HUES64 (cell line): Measurements from ENCODE around the gene RGS8. TPM values are rescaled to one million over a fixed set of nuclear protein-coding genes. Genes with fewer than 3 reads are reported as not detected.

Experiments used
- H3K27ac ChIP-seq: 2 replicates; pipeline ENCODE4 v1.7.0; 2013; ENCODE audit warnings: low read depth, low read length, inconsistent platforms
- H3K27me3 ChIP-seq: 2 replicates; pipeline ENCODE4 v1.6.1; 2013; ENCODE audit warnings: mild to moderate bottlenecking, low read length; ENCODE audit not compliant: insufficient read depth
- H3K36me3 ChIP-seq: 2 replicates; pipeline ENCODE4 v1.6.1; 2013; ENCODE audit warnings: mild to moderate bottlenecking, low read length; ENCODE audit not compliant: insufficient read depth
- H3K4me1 ChIP-seq: 2 replicates; pipeline ENCODE4 v1.6.1; 2013; ENCODE audit warnings: mild to moderate bottlenecking, low read length, moderate library complexity; ENCODE audit not compliant: insufficient read depth
- H3K4me3 ChIP-seq: 2 replicates; pipeline ENCODE4 v1.5.1; 2013; ENCODE audit warnings: mild to moderate bottlenecking, low read length, moderate library complexity
- H3K9ac ChIP-seq: 2 replicates; pipeline ENCODE4 v1.6.1; 2013; ENCODE audit warnings: mild to moderate bottlenecking, low read depth, low read length
- H3K9me3 ChIP-seq: 2 replicates; pipeline ENCODE4 v1.6.1; 2013; ENCODE audit warnings: low read depth, low read length; ENCODE audit not compliant: insufficient read depth
- whole genome bisulfite sequencing: fragments of 150-250, 120-280 bp; methylation state at CpG from one replicate; pipeline ENCODE4 v1.1.7; 2013; ENCODE audit warnings: missing lambda C conversion rate; 5-methylcytosine and 5-hydroxymethylcytosine counted together
- polyA plus RNA-seq, 2 experiments: library from polyadenylated mRNA; stranded (reverse); fragments of 50-300 nt; gene quantifications; one replicate each; pipeline ENCODE4 v1.2.3, GENCODE V29; 2013

Gene RGS8, protein sequence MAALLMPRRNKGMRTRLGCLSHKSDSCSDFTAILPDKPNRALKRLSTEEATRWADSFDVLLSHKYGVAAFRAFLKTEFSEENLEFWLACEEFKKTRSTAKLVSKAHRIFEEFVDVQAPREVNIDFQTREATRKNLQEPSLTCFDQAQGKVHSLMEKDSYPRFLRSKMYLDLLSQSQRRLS
- 0.65 TPM for polyA plus RNA-seq (2013, experiment 1 of 2)
- polyA plus RNA-seq (2013, experiment 2 of 2) = 1.1 TPM

DNA sequence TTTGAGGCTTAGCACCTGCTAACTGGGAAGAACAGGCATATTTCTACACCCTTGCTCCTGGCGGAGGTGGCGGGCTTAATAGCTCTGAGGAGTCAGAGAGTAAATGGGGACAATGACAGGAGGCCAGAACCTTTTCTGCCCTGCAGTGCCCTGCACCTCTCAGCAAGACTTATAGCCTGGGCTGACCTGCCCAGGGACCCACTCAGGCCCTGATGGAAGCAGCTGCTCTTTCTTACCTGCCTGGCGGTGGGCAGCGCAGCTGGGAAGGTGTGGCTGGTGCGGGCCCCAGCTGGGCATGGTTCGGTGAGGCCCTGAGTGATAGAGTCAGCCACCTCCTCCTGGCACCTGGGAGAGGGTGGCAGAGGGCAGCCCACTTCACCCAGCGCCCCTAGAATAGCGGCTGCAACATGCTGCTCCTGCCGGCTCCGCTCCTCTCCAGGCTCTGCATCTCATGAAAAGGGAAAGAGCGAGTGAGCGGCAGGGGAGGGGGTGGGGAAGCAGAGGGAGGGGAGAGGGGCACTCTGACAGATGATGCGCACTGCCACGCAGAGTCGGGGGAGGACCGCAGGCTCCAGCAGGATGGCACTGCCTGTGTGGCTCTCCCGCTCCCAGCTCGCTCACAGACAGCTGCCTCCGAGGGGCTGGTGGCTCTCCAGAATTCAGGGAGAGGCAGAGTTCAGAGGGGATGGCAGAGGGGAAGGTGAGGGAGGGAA lies at the start of gene RGS8:
Gene RGS8, minus strand, starts transcription at position 472 of the 713 bp plus-strand sequence. CDS start 14,938 bp downstream, outside the sequence.
- H3K4me3 ChIP-seq = peak within 1 kb of the TSS; percentile 20; the same call in 1 of the 2 replicates
- no peaks in the 10 kb centered on the region for H3K36me3 ChIP-seq
- no peaks in the 10 kb centered on the region for H3K9me3 ChIP-seq
- no peak within 1 kb of the TSS for H3K27ac ChIP-seq
- 52% methylated on average over 19 of the region's 19 CpGs for WGBS
- peaks cover 6% of the 10 kb centered on the region; the same call in 1 of the 2 replicates for H3K4me1 ChIP-seq
- peaks cover 34% of the 10 kb centered on the region for H3K27me3 ChIP-seq
- no peak within 1 kb of the TSS for H3K9ac ChIP-seq

DNA sequence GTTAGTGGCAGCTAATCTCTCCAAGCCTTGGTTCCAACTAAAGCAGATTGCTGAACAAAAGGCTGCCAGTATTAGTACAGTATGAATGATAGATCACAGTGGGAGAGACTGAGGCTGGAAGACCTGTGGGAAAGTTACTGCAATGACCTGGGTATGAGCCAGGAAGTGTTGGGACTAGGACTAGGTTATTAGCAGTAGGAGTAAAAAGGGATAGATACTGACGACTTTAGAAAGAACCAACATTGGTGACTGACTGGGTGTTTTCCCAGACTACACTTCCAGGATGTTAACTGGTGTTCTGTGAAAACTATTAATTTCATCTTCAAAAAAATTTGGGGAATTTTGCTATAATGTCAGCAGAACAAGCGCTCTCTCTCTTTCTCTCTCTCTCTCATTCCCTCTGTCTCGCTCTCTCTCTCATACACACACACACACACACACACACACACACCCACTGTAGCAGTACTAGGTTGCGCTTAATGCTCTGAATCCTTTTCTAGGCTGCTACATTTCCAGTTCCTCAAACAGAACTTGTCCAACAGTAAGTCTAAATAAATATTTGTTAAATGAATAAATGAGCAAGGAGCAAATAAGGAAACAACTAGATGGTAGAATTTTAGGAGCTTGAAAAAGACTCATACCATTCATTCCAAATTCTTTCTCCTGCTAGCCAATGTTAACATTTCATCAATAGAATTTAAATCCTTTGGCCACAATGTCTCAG lies 47.6 kb upstream of the RGS8 start:
- Histone ChIP-seq H3K4me1 (peaks cover 7% of the 10 kb centered on the region; the same call in 1 of the 2 replicates), H3K27me3 (no peaks in the 10 kb centered on the region), H3K9me3 (no peaks in the 10 kb centered on the region), H3K36me3 (no peaks in the 10 kb centered on the region), H3K4me3 (no peak overlapping the region), H3K9ac (no peak overlapping the region), H3K27ac (no peak overlapping the region)
- WGBS = 86% methylated on average over 4 of the region's 4 CpGs

DNA sequence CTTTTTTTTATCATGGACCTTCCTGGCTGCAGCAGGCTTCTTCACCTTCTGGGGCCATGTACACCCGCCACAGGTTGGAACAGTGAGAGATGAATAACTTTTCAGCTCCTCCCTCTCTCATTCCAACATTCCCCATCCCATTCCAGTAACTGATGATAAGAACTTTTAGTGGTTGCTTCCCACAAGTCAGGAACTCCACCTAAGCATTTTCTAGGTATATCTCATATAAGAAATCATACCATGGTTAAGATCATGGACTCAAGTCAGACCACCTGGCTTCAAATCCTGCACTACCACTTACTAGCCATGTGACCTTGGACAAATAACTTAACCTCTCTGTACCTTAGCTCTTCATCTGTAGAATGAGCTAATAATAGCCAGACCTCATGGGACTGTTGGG lies 42.5 kb upstream of the RGS8 start:
- no peak overlapping the region for H3K27ac ChIP-seq
- 100% methylated on average over 1 of the region's 1 CpG for WGBS
- H3K27me3 ChIP-seq = no peaks in the 10 kb centered on the region
- no peak overlapping the region for H3K4me3 ChIP-seq
- no peaks in the 10 kb centered on the region for H3K9me3 ChIP-seq
- no peak overlapping the region for H3K9ac ChIP-seq
- H3K4me1 ChIP-seq = no peaks in the 10 kb centered on the region
- no peaks in the 10 kb centered on the region for H3K36me3 ChIP-seq

DNA sequence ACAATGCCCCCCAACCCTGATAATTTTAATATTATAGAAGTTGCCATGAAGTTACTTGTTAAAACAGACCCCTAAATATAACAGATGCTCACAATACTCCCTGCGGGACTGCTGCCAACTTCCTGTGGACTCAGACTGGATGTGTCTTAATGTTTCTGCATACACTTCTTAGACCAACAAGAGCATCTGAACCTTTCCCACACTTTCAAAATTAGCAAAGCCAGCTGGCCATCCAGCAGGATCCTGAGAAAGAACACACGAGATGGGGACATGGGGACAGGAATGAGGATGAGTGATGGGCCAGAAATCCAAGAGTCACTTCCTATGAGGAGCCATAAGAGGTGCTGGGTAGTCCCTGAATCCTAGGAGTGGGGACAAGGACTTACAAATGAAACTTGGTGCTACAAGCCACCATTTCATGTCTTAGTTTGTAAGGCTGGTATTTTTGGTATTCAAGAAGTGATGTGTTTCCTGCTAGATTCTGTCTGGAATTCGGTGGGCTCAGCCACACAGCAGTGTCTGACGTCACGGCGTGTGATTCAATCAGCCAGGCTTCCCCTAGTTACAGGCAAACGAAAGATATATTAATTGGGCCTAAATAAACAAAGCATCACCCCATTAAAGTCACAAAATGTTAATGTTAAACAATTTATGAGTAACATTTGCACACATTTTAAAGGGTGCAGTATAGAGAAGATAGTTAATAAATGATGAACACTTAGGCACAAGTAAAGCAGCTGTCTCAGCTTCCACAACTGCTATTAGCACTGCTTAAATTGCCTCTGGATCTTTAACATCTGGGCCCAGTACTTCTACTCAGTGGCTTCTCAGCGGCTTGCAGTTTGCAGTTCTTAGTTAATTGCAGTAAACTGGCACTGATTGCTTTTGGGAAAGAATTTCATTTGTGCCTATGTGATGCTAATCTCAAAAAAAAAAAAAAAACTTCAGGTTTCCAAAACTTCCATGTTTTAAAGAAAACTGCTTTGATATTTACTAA lies 41.2 kb upstream of the RGS8 start:
- no peaks in the 10 kb centered on the region for H3K4me1 ChIP-seq
- 92% methylated on average over 8 of the region's 8 CpGs for WGBS
- no peak overlapping the region for H3K27ac ChIP-seq

DNA sequence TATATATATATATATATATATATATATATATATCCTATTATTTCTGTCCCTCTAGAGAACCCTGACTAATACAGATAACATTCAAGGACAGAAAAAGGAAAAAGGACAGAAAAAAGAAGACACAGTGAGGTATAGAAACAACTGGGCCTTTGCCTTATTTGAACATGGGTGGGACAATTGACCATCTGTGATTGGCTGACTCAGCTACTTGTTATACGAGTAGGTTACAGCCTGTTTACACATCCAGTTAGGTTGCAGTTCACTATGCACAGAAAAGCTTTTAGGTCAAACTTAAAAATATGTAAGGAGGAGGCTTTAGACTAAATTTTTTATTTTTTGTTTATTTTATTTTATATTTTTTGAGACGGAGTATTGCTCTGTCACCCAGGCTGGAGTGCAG lies 39.8 kb upstream of the RGS8 start:
- WGBS = 79% methylated on average over 2 of the region's 2 CpGs
- Histone ChIP-seq H3K36me3 (no peaks in the 10 kb centered on the region), H3K4me3 (no peak overlapping the region), H3K27ac (no peak overlapping the region), H3K27me3 (no peaks in the 10 kb centered on the region), H3K9me3 (no peaks in the 10 kb centered on the region), H3K4me1 (no peaks in the 10 kb centered on the region), H3K9ac (no peak overlapping the region)

More for the DNA sequence above, 41.2 kb upstream of the RGS8 start:
- H3K4me3 ChIP-seq = no peak overlapping the region
- no peaks in the 10 kb centered on the region for H3K9me3 ChIP-seq
- H3K36me3 ChIP-seq = no peaks in the 10 kb centered on the region
- H3K27me3 ChIP-seq = no peaks in the 10 kb centered on the region
- no peak overlapping the region for H3K9ac ChIP-seq

DNA sequence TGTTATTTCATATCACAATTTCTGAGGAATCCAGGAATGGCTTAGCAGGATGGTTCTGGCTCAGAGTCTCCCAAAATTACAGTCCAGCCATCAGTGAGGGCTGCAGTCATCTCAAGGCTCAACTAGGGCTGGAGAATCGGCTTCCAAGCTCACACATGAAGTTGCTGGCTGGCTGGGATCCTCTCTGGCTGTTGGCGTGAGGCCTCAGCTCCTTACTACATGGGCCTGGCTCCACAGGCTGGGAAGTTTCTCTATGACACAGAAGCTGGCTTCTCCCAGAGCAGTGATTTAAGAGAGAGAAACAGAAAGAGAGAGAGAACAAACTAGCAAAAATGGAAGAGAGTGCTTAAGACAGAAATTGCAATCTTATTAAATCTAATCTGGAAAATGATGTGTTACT lies 38.8 kb upstream of the RGS8 start:
- WGBS = 85% methylated on average over 2 of the region's 2 CpGs
- H3K4me1 ChIP-seq = no peaks in the 10 kb centered on the region
- H3K9me3 ChIP-seq = no peaks in the 10 kb centered on the region
- H3K27ac ChIP-seq = no peak overlapping the region
- H3K36me3 ChIP-seq = no peaks in the 10 kb centered on the region
- no peak overlapping the region for H3K4me3 ChIP-seq
- H3K27me3 ChIP-seq = no peaks in the 10 kb centered on the region
- H3K9ac ChIP-seq = no peak overlapping the region

DNA sequence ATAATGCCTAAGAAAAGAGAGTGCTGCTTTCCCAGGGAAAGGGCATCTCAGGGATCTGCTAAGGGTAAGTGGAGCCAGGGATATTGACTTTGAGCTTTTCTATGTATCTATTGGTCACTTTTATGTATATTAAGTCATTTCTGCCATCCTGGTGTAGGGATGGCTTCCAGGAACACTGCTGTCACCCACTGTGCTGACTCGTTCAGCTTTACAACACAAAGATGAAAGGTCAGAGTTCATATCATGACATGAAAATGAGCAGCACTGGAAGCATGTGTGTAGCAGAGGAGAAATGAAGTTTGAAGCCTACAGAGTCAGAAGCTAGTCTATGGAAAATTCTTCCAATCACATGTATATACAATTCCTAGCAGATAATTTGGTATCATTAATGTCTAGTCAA lies 37.1 kb upstream of the RGS8 start:
- Histone ChIP-seq H3K36me3 (no peaks in the 10 kb centered on the region), H3K9me3 (no peaks in the 10 kb centered on the region), H3K27ac (no peak overlapping the region), H3K4me1 (peaks cover 5% of the 10 kb centered on the region), H3K27me3 (no peaks in the 10 kb centered on the region), H3K4me3 (no peak overlapping the region), H3K9ac (no peak overlapping the region)
- WGBS = 77% methylated on average over 1 of the region's 1 CpG

DNA sequence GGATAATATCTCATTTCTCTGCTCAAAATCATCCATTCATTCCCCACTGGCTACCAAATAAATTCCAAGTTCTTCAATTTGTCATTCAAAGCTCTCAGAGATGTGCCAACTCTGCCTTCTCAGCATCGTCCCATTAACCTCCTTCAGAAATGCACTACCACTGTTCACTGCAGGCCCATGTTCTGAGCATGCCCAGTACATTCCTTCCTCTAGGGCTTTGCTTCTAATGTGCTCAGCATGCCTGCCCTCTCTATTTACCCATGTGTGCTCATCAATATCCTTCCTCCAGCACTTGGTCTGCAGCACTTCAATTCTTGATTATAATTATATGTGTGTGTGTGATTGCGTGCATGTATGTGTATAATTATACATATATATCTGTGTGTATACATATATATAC lies 36.1 kb upstream of the RGS8 start:
- no peak overlapping the region for H3K4me3 ChIP-seq
- H3K36me3 ChIP-seq = no peaks in the 10 kb centered on the region
- no peak overlapping the region for H3K27ac ChIP-seq
- WGBS = 87% methylated on average over 1 of the region's 2 CpGs
- H3K27me3 ChIP-seq = no peaks in the 10 kb centered on the region
- peaks cover 5% of the 10 kb centered on the region for H3K4me1 ChIP-seq
- H3K9ac ChIP-seq = no peak overlapping the region
- H3K9me3 ChIP-seq = no peaks in the 10 kb centered on the region

DNA sequence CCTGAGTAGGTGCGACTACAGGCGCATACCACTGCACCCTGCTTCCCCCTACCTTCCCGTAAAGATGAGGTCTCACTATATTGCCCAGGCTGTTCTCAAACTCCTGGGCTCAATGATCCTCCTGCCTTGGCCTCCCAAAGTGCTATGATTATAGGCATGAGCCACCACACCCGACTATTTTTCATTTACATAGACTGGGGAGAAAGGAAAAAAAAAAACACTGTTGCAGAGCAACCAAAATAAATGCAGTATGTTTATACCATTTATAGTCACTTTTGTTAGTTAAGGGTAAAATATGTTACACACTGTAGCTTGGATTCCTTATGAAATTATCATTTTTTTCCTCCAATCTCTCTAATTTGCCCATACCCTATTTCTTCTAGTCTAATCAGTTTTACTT lies 35.2 kb upstream of the RGS8 start:
- no peaks in the 10 kb centered on the region for H3K9me3 ChIP-seq
- H3K36me3 ChIP-seq = no peaks in the 10 kb centered on the region
- H3K9ac ChIP-seq = no peak overlapping the region
- peaks cover 5% of the 10 kb centered on the region for H3K4me1 ChIP-seq
- no peak overlapping the region for H3K4me3 ChIP-seq
- H3K27ac ChIP-seq = no peak overlapping the region
- 90% methylated on average over 3 of the region's 4 CpGs for WGBS
- no peaks in the 10 kb centered on the region for H3K27me3 ChIP-seq

DNA sequence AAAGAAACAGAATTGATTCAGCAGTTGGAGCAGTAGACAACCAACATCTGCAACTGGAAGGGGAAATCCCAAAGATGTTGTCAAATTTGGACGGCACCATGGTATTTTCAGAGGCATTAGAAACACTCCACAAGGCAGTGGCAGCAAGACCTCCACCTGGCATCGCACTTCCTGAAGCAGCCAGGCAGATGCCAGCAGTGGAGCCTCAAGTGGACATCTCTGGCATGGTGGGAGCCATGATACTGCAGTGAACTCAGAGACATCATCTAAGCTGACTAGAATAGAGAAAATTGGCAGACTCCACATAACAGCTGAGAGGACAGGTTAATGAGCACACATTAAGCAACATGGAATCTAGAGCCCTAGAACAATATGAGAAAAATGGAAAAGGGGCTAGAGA lies 33.9 kb upstream of the RGS8 start:
- no peaks in the 10 kb centered on the region for H3K27me3 ChIP-seq
- no peak overlapping the region for H3K9ac ChIP-seq
- H3K4me1 ChIP-seq = peaks cover 5% of the 10 kb centered on the region
- H3K36me3 ChIP-seq = no peaks in the 10 kb centered on the region
- 93% methylated on average over 2 of the region's 2 CpGs for WGBS
- H3K27ac ChIP-seq = no peak overlapping the region
- no peak overlapping the region for H3K4me3 ChIP-seq
- no peaks in the 10 kb centered on the region for H3K9me3 ChIP-seq
